ENCODE data around the gene LHX6. TPM values are rescaled to one million over a fixed set of nuclear protein-coding genes. Genes with fewer than 3 reads are reported as not detected.

Gene LHX6
- polyA plus RNA-seq, 2 of the 4 experiments (the other 2 are of a cell fraction), result 0.14 to 0.26 TPM

DNA sequence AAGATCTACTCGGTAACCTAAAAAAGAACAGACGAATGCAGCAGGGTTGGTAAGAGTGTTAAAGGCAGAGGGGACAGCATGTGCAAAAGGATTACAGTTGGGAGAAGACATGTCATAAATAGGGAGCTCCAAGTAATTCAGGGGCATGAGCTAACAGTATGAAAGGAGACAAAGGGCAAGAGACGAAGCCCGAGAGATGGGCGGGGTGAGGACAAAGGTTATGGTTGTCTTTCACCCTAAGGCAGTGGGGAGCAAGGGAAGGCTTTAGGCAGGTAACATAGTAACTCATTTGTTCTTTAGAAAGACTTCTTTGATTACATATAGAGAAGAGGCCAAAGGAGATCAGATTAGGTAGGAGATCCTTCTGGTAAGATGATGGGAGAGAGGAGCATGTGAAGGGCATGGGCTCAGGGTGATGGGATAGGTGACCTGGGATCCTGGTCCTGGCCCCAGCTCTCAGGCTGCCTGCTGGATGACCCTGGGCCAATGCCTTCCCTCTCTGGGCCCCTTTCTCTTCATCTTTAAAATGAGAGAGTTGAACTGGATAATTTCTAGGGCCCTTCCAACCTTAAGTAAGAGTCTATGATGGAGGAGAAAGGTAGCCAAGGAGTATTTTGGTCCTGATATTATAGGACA lies 49.6 kb downstream of the LHX6 start:
- ChIA-PET CTCF (interaction anchor here (1.1 kb wide), 1 partner anchor 42 kb away, joined by 3 read pairs; no protein-coding TSS in a partner anchor), POLR2A (no interaction called here)
- no peak for DNase-seq (ENCODE audit: low read depth in 1 of 2, low spot score in 1 of 2)
- no peak for FAIRE-seq
- Histone ChIP-seq H3K4me3 (no peak overlapping the region), H3K4me1 (peaks cover 8% of the 10 kb centered on the region), H3K27ac (no peak overlapping the region), H3K9me3 (no peaks in the 10 kb centered on the region), H3K4me2 (no peak overlapping the region)
- no peak for ATAC-seq
- TF ChIP-seq RARB (CRISPR knock-in tag; IDR thresholded peaks at IDR 0.05) (no peak), KDM5A (IDR thresholded peaks at IDR 0.05) (no peak), MAZ (IDR thresholded peaks at IDR 0.05; ENCODE audit: borderline replicate concordance, low read depth, low read length) (no peak), HOXB5 (CRISPR knock-in tag; IDR thresholded peaks at IDR 0.05) (no peak), KDM1A (IDR thresholded peaks at IDR 0.05; ENCODE audit: low read depth) (no peak), JUNB (IDR thresholded peaks at IDR 0.05) (no peak), BHLHE40 (IDR thresholded peaks at IDR 0.05; ENCODE audit: low read depth, low read length) (no peak), HMGXB4 (CRISPR knock-in tag; IDR thresholded peaks at IDR 0.05; ENCODE audit: borderline replicate concordance) (no peak), EP300 (IDR thresholded peaks at IDR 0.05) (no peak), EHF (CRISPR knock-in tag; IDR thresholded peaks at IDR 0.05) (no peak), EHMT2 (IDR thresholded peaks at IDR 0.05; ENCODE audit: low read depth) (no peak), BCL3 (IDR thresholded peaks at IDR 0.05) (no peak), CBX2 (IDR thresholded peaks at IDR 0.05; ENCODE audit: borderline replicate concordance, low read depth) (no peak)
- 61% methylated on average over 5 of the region's 5 CpGs for WGBS (ENCODE audit: missing lambda C conversion rate)

DNA sequence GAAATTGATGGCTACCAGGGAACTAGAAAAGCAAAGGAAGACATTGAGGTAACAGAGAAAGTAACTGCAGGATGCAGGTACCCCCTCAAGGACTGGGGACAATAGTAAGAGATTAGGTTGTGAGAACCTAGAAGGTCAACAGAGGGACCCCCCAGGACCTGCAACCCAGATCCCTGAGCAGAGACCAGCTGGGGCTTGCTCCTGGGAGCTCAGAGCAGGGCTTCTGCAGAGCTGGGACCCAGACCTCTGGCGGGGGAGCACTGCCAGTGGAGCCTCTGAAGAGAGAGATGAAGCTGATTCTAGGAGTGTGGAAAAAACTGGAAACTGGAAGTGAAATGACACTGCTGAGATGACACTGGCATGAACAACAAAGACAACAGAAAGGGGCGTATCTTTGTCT lies 51.8 kb downstream of the LHX6 start:
- DNase-seq (ENCODE audit: low read depth in 1 of 2, low spot score in 1 of 2) (no peak), FAIRE-seq (no peak), ATAC-seq (no peak)
- H3K4me1 ChIP-seq, result peaks cover 8% of the 10 kb centered on the region
- TF ChIP-seq SMC3 (IDR thresholded peaks at IDR 0.05) (no peak), ZC3H11A (IDR thresholded peaks at IDR 0.05) (no peak), POLR2A (IDR thresholded peaks at IDR 0.05; ENCODE audit: low read length) (no peak), MAFK (IDR thresholded peaks at IDR 0.05; ENCODE audit: partially characterized antibody) (no peak), RAD21 (conservative IDR thresholded peaks at IDR 0.05 in 1 of 2, IDR thresholded peaks at IDR 0.05 in 1 of 2) (no peak), MAX (IDR thresholded peaks at IDR 0.05) (no peak), HMGXB4 (CRISPR knock-in tag; IDR thresholded peaks at IDR 0.05; ENCODE audit: borderline replicate concordance) (no peak), PBX3 (IDR thresholded peaks at IDR 0.05) (no peak), HOXB13 (CRISPR knock-in tag; IDR thresholded peaks at IDR 0.05; ENCODE audit: low read depth) (no peak), TP53 (CRISPR knock-in tag; IDR thresholded peaks at IDR 0.05) (no peak), JUN (IDR thresholded peaks at IDR 0.05) (no peak), POLR2AphosphoS2 (conservative IDR thresholded peaks at IDR 0.05; ENCODE audit: low read length) (no peak), HOXB5 (CRISPR knock-in tag; IDR thresholded peaks at IDR 0.05) (no peak)
- TF ChIP-seq, protein P1, sequence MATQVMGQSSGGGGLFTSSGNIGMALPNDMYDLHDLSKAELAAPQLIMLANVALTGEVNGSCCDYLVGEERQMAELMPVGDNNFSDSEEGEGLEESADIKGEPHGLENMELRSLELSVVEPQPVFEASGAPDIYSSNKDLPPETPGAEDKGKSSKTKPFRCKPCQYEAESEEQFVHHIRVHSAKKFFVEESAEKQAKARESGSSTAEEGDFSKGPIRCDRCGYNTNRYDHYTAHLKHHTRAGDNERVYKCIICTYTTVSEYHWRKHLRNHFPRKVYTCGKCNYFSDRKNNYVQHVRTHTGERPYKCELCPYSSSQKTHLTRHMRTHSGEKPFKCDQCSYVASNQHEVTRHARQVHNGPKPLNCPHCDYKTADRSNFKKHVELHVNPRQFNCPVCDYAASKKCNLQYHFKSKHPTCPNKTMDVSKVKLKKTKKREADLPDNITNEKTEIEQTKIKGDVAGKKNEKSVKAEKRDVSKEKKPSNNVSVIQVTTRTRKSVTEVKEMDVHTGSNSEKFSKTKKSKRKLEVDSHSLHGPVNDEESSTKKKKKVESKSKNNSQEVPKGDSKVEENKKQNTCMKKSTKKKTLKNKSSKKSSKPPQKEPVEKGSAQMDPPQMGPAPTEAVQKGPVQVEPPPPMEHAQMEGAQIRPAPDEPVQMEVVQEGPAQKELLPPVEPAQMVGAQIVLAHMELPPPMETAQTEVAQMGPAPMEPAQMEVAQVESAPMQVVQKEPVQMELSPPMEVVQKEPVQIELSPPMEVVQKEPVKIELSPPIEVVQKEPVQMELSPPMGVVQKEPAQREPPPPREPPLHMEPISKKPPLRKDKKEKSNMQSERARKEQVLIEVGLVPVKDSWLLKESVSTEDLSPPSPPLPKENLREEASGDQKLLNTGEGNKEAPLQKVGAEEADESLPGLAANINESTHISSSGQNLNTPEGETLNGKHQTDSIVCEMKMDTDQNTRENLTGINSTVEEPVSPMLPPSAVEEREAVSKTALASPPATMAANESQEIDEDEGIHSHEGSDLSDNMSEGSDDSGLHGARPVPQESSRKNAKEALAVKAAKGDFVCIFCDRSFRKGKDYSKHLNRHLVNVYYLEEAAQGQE (IDR thresholded peaks at IDR 0.05), result no peak
- 40% methylated on average over 2 of the region's 2 CpGs for WGBS (ENCODE audit: missing lambda C conversion rate)
- no peaks in the 10 kb centered on the region for H3K9me3 ChIP-seq
- H3K4me3 ChIP-seq, result no peak overlapping the region
- H3K27ac ChIP-seq, result no peak overlapping the region
- POLR2A ChIA-PET, result no interaction called here
- CTCF ChIA-PET, result interaction anchor here (0.8 to 1.2 kb wide), 4 partner anchors 9 to 174 kb away, joined by 3 to 4 read pairs (median 4); no protein-coding TSS in a partner anchor
- no peak overlapping the region for H3K4me2 ChIP-seq

All from A549 (cell line).